ENCODE results near the gene TAC4.

The TAC4 gene

DNA sequence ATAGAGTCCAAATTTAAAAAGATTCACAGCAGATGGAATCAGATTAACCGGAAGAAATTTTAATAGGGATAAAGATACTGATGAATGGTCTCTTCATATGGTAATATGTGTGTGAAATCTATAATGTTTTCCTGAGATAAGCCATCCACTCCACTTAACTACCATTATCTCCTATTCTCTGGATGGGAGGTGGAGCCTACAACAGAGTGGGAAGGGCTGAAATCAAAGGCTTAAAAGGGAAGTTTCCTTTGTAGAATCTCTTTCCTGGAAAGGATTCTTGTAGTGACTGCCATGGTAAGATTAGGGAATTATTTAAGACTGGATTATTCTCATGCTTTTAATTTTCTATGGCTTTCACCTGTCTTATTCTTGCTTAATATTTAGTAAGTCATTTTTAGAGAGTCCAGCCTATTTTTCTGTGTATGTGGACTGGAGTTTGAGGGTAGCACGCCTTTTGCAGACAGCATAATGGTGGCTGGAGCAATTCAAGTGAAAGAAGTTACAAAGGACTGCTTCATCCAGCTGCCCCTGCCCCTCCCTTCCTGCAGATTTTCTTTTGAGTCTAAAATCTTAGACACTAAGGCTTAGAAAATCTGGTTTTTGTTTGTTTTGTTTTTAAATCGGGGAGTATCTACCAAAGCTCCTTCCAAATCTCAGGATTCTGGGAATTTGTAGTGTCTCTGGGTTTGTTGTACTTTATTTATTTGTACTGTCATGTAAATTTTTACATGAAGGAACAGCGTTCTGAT, 32.9 kb downstream of the TAC4 start:
- no peak for DNase-seq (ENCODE audit: low read depth)
- TF ChIP-seq, protein P1, sequence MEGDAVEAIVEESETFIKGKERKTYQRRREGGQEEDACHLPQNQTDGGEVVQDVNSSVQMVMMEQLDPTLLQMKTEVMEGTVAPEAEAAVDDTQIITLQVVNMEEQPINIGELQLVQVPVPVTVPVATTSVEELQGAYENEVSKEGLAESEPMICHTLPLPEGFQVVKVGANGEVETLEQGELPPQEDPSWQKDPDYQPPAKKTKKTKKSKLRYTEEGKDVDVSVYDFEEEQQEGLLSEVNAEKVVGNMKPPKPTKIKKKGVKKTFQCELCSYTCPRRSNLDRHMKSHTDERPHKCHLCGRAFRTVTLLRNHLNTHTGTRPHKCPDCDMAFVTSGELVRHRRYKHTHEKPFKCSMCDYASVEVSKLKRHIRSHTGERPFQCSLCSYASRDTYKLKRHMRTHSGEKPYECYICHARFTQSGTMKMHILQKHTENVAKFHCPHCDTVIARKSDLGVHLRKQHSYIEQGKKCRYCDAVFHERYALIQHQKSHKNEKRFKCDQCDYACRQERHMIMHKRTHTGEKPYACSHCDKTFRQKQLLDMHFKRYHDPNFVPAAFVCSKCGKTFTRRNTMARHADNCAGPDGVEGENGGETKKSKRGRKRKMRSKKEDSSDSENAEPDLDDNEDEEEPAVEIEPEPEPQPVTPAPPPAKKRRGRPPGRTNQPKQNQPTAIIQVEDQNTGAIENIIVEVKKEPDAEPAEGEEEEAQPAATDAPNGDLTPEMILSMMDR (IDR thresholded peaks at IDR 0.05; ENCODE audit: low read depth, low read length, missing control alignments) = no peak
- in situ Hi-C loops (cut with HindIII; ENCODE audit: low sequenced_read_pairs) = no loop called here
- H3K4me3 ChIP-seq (ENCODE audit: low read depth, low read length) = no peak overlapping the region

DNA sequence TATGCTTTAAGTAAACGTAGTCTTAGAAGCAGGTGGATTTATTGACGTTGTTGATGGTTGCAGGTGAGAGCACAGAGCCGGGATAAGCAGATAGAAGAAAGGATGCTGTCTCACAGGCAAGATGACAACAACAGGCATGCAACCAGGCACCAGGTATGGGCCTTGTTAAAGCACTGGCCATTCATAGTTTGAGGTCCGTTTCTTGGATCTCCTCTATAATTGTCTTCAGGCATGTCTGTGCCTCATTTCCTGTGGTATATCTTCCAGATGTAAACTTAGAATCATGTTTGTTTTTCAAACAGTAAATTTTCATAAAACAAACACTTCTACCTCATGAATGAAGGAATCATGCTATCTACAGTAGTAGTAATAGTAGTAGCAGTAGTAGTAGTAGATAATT, 38.8 kb downstream of the TAC4 start:
- TF ChIP-seq, protein P1 (IDR thresholded peaks at IDR 0.05; ENCODE audit: low read depth, low read length, missing control alignments) = no peak
- DNase-seq (ENCODE audit: low read depth) = no peak
- in situ Hi-C loops (cut with HindIII; ENCODE audit: low sequenced_read_pairs) = no loop called here
- H3K4me3 ChIP-seq (ENCODE audit: low read depth, low read length) = no peak overlapping the region

DNA sequence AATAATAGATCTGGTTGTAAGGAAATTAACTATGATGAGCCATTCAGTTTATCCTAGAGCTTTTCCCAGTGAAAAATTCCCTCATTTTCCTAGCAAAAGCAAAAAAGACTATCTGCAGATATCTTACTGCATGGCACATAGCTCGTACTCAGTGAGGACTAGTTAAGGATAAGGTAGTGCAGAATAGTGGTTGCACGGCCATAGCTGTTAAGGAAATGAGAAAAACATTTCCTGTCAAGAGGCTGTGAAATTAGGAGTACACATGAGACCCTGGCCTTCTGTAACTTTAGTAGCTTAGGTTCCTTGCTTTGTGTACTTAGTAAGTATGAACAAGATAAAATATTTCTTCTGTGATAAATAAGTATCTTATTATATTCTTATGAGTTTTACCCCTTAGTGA, 49.1 kb downstream of the TAC4 start:
- TF ChIP-seq, protein P1 (IDR thresholded peaks at IDR 0.05; ENCODE audit: low read depth, low read length, missing control alignments) = no peak
- H3K4me3 ChIP-seq (ENCODE audit: low read depth, low read length) = no peak overlapping the region
- in situ Hi-C loops (cut with HindIII; ENCODE audit: low sequenced_read_pairs) = no loop called here
- DNase-seq (ENCODE audit: low read depth) = no peak

DNA sequence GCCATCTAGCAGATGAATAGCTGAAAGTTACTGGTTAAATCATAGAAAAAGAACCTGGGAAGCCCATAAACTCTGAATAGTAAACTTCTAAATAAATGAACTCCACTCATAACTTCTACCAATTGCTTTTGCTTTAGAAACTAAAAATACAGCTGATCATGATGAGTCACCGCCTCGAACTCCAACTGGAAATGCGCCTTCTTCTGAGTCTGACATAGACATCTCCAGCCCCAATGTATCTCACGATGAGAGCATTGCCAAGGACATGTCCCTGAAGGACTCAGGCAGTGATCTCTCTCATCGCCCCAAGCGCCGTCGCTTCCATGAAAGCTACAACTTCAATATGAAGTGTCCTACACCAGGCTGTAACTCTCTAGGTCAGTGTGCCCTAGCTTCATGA, 49.7 kb downstream of the TAC4 start:
- TF ChIP-seq, protein P1 (IDR thresholded peaks at IDR 0.05; ENCODE audit: low read depth, low read length, missing control alignments) = no peak
- no peak overlapping the region for H3K4me3 ChIP-seq (ENCODE audit: low read depth, low read length)
- DNase-seq (ENCODE audit: low read depth) = no peak
- in situ Hi-C loops (cut with HindIII; ENCODE audit: low sequenced_read_pairs) = no loop called here

DNA sequence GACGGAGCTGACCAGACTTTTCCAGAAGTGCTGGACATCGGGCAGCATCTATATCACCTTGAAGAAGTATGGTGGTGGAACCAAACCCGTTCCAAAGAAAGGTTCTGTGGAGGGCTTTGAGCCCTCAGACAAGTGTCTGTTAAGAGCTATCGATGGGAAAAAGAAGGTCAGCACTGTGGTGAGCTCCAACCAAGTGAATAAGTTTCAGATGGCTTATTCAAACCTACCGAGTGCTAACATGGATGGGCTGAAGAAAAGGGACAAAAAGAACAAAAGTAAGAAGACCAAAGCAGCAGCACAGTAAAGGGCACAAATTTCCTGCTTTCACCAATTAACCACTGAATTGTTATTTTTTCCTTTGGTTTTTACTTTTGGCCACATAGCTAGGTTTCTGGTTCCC, 52.5 kb downstream of the TAC4 start:
- TF ChIP-seq, protein P1 (IDR thresholded peaks at IDR 0.05; ENCODE audit: low read depth, low read length, missing control alignments) = no peak
- in situ Hi-C loops (cut with HindIII; ENCODE audit: low sequenced_read_pairs) = no loop called here
- DNase-seq (ENCODE audit: low read depth) = no peak
- no peak overlapping the region for H3K4me3 ChIP-seq (ENCODE audit: low read depth, low read length)

DNA sequence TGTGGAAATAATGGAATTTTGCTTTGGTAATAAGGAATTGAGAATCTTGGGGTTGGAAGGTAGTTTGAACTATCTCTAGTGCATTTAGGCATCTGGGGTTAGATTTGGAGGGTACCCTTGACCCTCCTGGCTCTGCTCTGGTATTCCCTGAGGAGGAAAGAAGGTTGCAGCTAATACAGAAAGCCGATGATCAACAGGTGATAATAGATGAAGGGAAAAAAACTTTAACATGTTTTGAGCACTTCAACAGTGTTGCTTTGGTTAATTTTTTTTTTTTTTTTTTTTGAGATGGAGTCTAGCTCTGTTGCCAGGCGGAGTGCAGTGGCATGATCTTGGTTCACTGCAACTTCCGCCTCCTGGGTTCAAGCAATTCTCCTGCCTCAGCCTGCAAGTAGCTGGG, 54.6 kb downstream of the TAC4 start:
- DNase-seq (ENCODE audit: low read depth) = no peak
- in situ Hi-C loops (cut with HindIII; ENCODE audit: low sequenced_read_pairs) = no loop called here
- TF ChIP-seq, protein P1 (IDR thresholded peaks at IDR 0.05; ENCODE audit: low read depth, low read length, missing control alignments) = no peak
- H3K4me3 ChIP-seq (ENCODE audit: low read depth, low read length) = no peak overlapping the region

Data from astrocyte of the cerebellum (primary cell).